ENCODE data around the gene CCNL2. TPM values are rescaled to one million over a fixed set of nuclear protein-coding genes. Genes with fewer than 3 reads are reported as not detected.

CCNL2 gene
- total RNA-seq, 1 donor from 2014 or later = 225 TPM

DNA sequence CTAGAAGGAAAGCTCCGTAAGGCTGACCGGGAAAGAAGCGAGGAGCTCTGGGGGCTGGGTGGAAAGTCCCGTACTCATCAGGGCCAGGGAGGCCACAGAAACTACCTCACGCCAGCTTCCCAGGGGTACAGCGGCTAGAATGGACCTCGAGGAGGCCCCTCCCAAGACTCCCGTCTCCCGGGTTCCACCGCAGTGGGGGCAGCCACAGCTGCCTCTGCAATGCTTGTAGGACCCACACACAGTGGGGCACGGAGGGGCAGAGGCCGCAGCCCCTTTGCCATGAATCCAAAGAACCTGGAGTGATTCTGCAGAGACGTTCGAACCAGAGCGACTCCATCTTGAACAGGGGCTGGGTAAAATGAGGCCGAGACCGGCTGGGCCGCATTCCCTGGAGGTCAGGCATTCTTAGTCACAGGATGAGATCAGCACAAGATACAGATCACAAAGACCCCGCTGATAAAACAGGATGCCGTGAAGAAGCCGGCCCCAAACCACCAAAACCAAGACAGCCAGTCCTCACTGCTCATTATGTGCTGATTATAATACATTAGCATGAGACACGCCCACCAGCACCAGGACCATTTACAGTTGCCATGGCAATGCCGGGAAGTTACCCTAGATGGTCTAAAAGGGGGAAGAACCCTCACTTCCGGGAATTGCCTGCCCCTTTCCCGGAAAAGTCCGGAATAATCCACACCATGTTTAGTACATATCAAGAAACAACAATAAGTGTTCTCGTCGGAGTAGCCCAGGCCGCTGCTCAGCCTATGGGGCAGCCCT lies 23.5 kb upstream of the CCNL2 start:
- intact Hi-C loops (cut with micrococcal nuclease) = no loop called here
- ATAC-seq (ENCODE audit: low read depth) (no peak), DNase-seq (no peak)
- no peaks in the 10 kb centered on the region for H3K36me3 Mint-ChIP-seq (ENCODE audit: low read depth)
- H3K27me3 Mint-ChIP-seq = peaks cover 15% of the 10 kb centered on the region
- no peak overlapping the region for H3K4me3 Mint-ChIP-seq
- CTCF ChIA-PET = no interaction called here
- no peak overlapping the region for H3K27ac Mint-ChIP-seq
- peaks cover 1% of the 10 kb centered on the region for H3K4me1 Mint-ChIP-seq
- no peaks in the 10 kb centered on the region for H3K9me3 Mint-ChIP-seq
- POLR2A ChIA-PET = interaction anchor here (0.7 kb wide), 1 partner anchor 15 kb away, joined by 4 read pairs; no protein-coding TSS in a partner anchor
- TF ChIP-seq, protein P1, sequence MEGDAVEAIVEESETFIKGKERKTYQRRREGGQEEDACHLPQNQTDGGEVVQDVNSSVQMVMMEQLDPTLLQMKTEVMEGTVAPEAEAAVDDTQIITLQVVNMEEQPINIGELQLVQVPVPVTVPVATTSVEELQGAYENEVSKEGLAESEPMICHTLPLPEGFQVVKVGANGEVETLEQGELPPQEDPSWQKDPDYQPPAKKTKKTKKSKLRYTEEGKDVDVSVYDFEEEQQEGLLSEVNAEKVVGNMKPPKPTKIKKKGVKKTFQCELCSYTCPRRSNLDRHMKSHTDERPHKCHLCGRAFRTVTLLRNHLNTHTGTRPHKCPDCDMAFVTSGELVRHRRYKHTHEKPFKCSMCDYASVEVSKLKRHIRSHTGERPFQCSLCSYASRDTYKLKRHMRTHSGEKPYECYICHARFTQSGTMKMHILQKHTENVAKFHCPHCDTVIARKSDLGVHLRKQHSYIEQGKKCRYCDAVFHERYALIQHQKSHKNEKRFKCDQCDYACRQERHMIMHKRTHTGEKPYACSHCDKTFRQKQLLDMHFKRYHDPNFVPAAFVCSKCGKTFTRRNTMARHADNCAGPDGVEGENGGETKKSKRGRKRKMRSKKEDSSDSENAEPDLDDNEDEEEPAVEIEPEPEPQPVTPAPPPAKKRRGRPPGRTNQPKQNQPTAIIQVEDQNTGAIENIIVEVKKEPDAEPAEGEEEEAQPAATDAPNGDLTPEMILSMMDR (IDR thresholded peaks at IDR 0.05) = no peak

DNA sequence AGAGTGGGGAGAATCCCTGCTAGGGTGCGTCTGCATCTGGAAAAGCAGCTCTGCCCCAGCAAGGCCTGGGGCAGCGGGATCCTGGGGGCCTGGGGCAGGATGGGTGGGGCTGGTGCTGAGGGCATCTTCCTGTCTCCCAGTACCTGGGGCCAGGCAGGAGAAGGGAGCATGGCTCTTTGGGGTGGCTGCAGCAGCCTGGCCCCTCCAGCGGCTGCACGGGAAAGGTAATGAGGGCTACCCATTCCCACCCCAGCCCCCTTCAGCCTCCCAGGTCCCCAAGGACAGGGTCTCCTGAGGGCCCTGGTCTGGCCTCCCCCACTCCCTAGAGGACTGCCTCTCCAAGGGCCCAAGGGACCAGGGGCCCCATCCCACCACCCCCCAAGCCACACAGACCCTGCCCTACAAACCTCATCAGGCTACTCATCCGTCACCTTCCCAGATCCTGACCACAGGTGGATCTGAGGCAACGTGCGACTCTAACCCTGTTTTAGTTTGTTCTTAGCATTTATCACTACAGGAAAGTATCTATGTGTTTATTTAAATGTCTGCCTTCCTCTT lies 22.9 kb upstream of the CCNL2 start:
- DNase-seq = no peak
- Mint-ChIP-seq H3K4me3 (no peak overlapping the region), H3K36me3 (ENCODE audit: low read depth) (no peaks in the 10 kb centered on the region), H3K4me1 (peaks cover 1% of the 10 kb centered on the region), H3K9me3 (no peaks in the 10 kb centered on the region), H3K27me3 (peaks cover 15% of the 10 kb centered on the region), H3K27ac (no peak overlapping the region)
- ATAC-seq (ENCODE audit: low read depth) = no peak
- POLR2A ChIA-PET = no interaction called here
- TF ChIP-seq, protein P1 (IDR thresholded peaks at IDR 0.05) = no peak
- intact Hi-C loops (cut with micrococcal nuclease) = no loop called here
- CTCF ChIA-PET = no interaction called here

DNA sequence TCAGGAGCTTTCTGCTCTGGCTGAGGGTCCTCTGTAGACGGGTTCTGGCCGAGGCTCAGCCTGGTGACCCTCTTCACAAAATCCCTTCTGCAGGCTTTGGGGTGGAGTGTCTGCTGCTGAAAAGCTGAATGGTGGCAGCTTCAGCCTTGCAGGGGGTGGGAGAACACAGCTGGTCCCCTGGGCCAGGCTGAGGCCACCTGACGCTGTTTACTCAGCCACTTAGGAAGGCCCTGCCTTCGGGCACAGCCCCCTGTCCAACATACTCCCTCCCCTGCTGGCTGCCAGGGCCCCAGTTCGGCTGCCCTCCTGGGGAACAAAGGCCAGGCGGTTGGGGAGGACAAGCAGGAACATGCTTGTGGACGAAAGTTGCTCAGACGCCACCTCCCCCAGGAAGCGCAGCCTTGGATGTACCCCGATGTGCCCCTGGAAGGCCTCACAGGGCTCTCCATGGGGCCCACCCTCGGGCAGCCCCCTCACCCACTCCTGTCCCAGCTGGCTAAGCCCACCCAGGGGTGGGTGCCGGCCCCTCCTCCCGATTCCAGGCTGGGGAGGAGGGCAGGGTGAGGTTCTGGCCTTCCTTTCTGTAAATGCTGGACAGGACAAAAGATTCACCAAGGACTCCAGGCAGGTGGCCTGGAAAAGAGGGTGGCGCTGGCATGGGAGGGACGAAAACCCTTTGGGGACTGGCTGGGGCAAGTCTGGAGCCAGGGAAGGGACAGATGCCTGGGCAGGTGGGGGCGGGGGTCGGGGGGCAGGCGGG lies 22.2 kb upstream of the CCNL2 start, which contains the start of gene ANKRD65:
ANKRD65 (minus strand) TSS at position 130 of the 760 bp plus-strand sequence. CDS start 271 bp downstream, outside the sequence.
- Mint-ChIP-seq H3K4me1 (peaks cover 1% of the 10 kb centered on the region), H3K27ac (no peak within 1 kb of the TSS), H3K4me3 (no peak within 1 kb of the TSS), H3K27me3 (peaks cover 13% of the 10 kb centered on the region), H3K9me3 (no peaks in the 10 kb centered on the region), H3K36me3 (ENCODE audit: low read depth) (no peaks in the 10 kb centered on the region)
- POLR2A ChIA-PET = no interaction called here
- ATAC-seq (ENCODE audit: low read depth) (no peak), DNase-seq (no peak)
- intact Hi-C loops (cut with micrococcal nuclease) = no loop called here
- CTCF ChIA-PET = no interaction called here
- TF ChIP-seq, protein P1 (IDR thresholded peaks at IDR 0.05) = no peak

DNA sequence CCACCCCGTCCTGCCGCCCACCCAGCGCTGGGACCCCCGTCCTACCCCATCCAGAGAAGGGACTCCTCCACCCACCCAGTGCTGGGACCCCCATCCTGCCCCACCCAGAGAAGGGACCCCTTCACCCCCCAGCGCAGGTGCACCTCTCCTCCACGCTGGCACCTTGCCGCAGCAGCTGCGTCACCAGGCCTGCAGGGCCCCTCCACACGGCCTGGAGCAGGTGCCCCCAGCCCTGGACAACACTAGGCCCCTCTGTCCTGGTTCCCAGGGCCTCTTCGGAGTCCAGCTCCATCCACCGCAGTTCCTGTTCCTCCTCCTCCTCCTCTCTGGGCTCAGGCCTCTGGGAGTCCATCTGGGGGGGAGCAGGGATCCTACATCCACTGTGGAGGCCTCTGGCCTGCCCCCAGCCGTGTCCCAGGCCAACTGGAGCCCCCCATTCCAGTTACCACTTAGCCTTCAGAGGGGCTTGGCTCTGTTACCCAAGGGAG lies 21.6 kb upstream of the CCNL2 start:
- H3K9me3 Mint-ChIP-seq = no peaks in the 10 kb centered on the region
- H3K36me3 Mint-ChIP-seq (ENCODE audit: low read depth) = no peaks in the 10 kb centered on the region
- peaks cover 12% of the 10 kb centered on the region for H3K27me3 Mint-ChIP-seq
- no peak overlapping the region for H3K27ac Mint-ChIP-seq
- intact Hi-C loops (cut with micrococcal nuclease) = no loop called here
- no peak for ATAC-seq (ENCODE audit: low read depth)
- DNase-seq = no peak
- POLR2A ChIA-PET = no interaction called here
- no peak overlapping the region for H3K4me3 Mint-ChIP-seq
- TF ChIP-seq, protein P1 (IDR thresholded peaks at IDR 0.05) = no peak
- H3K4me1 Mint-ChIP-seq = peaks cover 1% of the 10 kb centered on the region
- CTCF ChIA-PET = no interaction called here
